Measurements from ENCODE around the gene CCL26.
A peak's percentile ranks its signal among the peaks of the same experiment; 100 is the strongest.
"Not testable (repeated sequence)": the region's sequence is repeated elsewhere in the genome, so short reads cannot be mapped to it uniquely, and the experiment has no call there.

CCL26 gene

GRCh38 chr7:75789361-75789924 is 17.4 kb upstream of the CCL26 start:
- DNase-seq: no peak

DNA sequence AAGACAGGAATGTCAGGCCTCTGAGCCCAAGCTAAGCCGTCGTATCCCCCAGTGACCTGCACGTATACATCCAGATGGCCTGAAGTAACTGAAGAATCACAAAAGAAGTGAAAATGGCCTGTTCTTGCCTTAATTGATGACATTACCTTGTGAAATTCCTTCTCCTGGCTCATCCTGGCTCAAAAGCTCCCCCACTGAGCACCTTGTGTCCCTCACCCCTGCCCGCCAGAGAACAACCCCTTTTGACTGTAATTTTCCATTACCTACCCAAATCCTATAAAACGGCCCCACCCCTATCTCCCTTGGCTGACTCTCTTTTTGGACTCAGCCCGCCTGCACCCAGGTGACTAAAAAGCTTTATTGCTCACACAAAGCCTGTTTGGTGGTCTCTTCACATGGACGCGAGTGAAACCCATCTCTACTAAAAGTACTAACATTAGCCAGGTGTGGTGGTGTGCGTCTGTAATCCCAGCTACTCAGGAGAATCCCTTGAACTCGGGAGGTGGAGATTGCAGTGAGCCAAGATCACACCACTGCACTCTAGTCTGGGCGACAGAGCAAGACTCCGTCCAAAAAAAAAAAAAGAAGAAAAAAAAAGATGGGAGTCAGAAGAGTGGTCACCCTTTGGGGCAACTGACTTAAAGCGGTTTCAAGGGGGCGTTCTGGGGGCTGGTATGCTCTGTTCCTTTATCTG is 16.3 kb upstream of the CCL26 start:
- not testable (repeated sequence) for DNase-seq

DNA sequence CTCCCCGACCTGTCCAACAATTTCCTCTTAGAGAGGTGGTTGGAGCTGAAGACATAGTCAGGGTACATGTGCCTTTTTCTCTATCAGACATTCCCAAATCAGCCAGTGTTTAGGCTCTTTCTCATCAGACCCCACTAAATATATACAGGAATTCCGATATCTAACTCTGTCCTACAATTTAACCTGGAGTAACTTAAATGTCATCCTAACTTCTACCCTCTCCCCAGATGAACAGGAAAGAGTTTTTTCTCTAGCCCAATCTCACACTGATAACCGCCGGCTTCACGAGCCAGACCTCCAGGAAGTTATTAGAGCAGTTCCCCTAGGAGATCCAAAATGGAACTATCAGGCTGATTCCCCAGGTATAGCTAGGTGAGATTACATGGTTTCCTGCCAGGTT is 11.0 kb upstream of the CCL26 start:
- DNase-seq: not testable (repeated sequence)

DNA sequence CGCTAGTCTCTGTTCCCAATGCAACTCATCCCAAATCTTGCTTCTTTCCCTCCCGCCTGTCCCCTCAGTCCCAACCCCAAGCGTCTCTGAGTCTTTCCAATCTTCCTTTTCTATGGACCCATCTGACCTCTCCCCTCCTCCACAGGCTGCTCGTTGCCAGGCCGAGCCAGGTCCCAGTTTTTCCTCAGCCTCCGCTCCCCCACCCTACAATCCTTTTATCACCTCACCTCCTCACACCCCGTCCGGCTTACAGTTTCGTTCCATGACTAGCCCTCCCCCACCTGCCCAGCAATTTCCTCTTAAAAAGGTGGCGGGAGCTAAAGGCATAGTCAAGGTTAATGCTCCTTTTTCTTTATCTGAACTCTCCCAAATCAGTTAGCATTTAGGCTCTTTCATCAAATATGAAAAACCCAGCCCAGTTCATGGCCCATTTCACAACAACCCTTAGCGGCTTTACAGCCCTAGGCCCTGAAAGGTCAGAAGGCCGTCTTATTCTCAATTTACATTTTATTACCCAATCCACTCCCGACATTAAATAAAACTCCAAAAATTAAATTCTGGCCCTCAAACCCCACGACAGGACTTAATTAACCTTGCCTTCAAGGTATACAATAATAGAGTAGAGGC is 8.7 kb upstream of the CCL26 start:
- not testable (repeated sequence) for DNase-seq

DNA sequence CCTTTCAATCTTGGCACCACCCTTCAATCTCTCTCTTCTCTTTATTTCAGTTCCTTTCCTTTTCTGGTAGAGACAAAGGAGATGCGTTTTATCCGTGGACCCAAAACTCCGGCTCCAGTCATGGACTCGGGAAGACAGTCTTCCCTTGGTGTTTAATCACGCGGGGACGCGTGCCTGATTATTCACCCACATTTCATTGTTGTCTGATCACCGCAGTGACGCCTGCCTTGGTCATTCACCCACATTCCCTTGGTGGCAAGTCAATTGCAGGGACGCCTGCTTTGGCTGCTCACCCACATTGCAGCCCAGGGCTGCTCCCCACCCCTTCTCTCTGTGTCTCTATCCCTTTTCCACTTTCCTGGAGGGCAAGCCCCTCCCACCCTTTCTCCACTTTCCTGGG is 7.5 kb upstream of the CCL26 start:
- DNase-seq: not testable (repeated sequence)

GRCh38 chr7:75779035-75779434 is 7.0 kb upstream of the CCL26 start:
- DNase-seq: not testable (repeated sequence)

DNA sequence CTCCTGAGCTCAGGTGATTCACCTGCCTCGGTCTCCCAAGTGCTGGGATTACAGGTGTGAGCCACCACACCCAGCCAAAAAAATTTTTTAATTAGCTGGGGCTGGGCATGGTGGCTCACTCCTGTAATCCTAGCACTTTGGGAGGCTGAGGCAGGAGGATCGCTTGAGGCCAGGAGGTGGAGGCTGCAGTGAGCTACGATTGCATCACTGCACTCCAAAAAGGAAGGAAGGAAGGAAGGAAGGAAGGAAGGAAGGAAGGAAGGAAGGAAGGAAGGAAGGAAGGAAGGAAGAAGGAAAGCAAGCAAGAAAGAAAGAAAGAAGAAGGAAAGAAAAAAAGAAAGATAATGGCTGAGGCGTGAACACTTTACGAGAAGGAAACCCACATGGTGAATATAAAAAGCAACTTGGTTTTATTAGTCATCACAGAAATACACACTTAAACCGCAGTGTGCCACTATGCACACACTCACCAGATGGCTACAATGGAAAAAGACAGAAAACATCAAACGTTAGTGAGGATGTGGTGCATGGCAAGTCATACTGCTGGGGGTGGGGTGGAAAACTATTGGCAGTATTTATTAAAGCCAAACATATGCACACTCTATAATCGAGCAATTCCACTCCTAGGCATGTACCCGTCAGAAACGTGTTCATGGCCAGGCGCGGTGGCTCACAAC is 4.4 kb upstream of the CCL26 start:
- peak; percentile 28 for DNase-seq

- DNase-seq: not testable (repeated sequence)
Measured at GRCh38 chr7:75773958-75774357, 1.9 kb upstream of the CCL26 start.

- no peak for DNase-seq
Measured at GRCh38 chr7:75771224-75771623, 787 bp downstream of the CCL26 start.

GRCh38 chr7:75762350-75762917 is 9.6 kb downstream of the CCL26 start:
- DNase-seq: no peak

- DNase-seq: not testable (repeated sequence)
Measured at GRCh38 chr7:75761801-75762200, 10.2 kb downstream of the CCL26 start.

GRCh38 chr7:75758491-75758890 is 13.5 kb downstream of the CCL26 start:
- no peak for DNase-seq

DNA sequence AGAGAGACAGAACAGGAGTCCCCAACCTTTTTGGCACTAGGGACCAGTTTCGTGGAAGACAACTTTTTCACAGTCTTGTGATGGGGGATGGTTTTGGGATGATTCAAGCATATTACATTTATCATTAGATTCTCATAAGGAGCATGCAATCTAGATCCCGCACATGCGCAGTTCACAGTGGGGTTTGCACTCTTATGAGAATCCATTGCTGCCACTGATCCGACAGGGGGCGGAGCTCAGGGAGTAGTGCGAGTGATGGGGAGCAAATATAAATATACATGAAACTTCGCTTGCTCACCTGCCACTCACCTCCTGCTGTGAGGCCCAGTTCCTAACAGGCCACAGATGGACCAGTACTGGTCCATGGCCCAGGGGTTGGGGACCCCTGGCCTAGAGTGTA is 14.2 kb downstream of the CCL26 start:
- no peak for DNase-seq

GRCh38 chr7:75756991-75757676 is 14.9 kb downstream of the CCL26 start:
- no peak for DNase-seq

DNA sequence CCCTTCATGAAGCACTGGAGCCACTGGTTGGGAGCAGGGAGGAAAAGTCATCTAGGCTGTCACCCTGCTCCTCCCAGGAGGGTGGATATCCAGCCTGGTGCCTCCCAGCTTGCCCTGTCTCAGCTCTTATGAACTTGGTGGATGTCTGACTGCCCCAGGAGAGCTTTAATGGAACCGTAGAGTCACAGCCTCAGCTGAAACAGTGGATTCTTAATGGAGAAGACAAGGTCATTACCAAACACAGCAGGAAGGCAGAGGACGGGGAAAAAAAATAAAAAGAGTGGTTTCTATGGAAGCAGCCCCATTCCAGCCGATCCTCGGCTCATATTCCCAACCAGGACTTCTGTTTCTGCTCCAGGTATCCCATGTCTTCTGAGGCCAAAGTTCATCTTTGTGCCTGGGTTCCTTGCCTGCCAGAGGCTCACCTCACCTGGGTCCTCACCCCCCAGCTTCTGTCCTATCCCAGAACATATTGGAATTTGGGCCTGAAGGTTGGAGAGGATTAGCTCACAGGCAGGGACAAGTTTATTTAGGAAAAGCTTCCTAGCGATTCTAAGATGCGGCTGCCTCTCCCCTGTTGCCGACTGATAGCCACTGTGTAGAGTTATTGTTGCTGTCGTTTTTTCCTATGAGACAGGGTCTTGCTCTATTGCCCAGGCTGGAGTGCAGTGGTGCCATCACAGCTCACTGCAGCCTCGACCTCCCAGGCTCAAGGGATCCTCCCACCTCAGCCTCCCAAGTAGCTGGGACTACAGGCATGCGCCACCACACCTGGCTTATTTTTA is 15.6 kb downstream of the CCL26 start:
- DNase-seq: no peak

DNA sequence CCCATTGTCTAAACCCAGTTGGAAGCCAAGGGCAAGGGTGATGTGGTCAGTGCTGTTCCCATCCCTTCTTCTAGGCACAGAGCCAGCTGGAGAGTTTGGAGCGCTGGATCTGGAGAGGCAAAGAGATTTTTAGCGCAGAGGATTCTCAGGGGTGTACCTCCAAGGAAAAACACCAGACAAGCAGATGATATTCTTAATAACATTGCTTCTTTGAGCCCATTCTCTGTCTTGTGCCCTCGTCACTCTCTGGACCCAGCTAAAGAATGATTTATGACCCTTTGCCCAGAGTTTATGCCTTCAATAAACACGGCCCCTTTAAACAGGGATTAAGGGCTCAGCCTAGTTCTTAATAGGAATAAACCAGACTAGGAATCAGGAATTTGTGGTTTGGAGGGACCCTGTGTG is 28.6 kb downstream of the CCL26 start:
- no peak for DNase-seq

DNA sequence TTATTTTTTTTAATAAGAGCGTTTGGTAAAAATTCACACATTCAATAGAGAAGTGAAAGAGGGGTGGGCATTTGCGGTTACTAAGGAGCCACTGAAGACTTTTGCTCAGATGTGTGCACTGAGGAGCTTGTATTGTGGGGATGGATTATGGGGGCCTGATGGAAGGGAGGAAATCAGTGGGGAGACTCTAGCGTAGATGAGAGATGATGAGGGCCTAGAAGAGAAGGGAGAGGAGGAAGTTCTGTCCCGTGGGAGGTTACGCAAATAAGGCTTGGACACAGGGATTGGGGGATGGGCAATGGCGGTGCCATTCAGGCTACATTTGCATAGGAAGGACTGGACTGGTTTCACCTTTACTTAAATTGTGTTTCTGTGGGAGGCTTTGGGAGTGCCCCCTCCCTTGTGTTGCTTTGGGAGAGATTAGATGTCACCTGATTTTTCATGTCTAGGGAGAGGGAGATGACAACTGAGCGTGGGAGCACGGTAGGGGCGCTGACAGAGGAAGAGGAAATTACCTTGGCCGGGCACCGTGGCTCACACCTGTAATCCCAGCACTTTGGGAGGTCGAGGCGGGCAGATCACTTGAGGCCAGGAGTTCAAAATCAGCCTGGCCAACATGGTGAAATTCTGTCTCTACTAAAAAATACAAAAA is 31.0 kb downstream of the CCL26 start:
- no peak for DNase-seq

- DNase-seq: peak; percentile 56
Measured at GRCh38 chr7:75739796-75740672, 32.0 kb downstream of the CCL26 start.

DNA sequence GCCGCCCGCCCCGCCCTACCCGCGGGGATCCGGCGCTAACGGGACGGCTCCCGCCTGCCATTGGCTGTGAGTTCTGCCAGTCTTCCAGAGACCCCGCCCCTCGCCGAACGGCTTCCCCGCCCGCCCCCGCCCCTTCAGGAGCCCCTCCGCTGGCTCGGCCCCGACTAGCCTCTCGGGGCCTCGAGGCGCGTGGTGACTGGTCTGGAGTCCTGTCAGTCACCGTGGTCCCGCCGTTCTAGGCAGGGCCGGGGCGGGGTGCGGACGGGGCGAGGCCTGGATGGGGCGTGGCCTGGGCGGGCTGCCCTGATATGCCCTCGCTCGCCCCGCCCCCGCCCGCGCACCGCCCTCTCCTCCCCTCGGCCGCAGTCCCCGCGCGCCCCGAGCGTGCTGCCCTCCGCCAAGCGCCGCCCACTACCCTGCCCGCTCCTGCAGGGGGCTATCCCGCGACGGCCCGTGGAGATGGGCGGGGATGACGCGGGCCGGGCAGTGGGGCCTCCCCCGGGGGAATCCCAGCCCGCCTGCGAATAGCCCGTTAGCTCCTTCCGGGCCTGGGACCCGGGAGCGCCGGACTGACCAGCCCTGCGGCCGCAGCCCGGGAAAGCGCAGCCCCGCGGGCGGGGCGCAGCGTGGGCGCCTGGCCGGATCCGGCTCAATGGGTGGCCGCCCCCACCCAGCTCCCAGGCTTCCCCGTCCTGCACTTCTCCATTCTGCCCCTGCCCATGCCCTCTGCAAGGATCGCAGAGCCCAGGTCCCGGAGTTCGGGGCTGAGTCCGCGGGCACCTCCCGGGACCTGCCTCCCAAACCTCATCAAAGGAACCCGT is 32.8 kb downstream of the CCL26 start:
- peak; percentile 100 for DNase-seq

DNA sequence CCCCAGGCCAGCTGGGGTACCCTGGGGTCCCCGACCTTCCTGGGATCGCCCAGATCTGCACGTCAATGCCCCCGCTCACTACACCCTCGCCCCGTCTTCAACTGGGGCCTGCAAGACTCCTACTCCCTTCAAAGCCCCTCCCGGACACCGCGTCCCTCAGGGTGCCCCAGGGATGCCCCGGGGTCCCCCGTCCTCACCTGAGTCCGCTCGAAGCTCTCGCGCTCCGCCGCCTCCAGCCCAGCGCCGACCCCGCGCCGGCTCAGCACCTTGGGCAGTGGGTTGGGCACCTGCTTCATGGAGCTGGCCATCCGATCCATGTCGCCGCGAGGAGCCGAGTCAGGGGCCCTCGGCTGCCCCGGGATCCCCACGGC is 33.4 kb downstream of the CCL26 start, which contains the start of gene HIP1:
Gene HIP1, minus strand, starts transcription at position 338 of the 371 bp plus-strand sequence. Its CDS starts 21 bp downstream, at position 317.
- no peak for DNase-seq
